DMS 273 (cell line): Measurements from ENCODE around the gene CFLAR.
"Not testable (repeated sequence)": the region's sequence is repeated elsewhere in the genome, so short reads cannot be mapped to it uniquely, and the experiment has no call there.

Source experiments
- DNase-seq: peaks from one replicate; lab custom pipeline; 2025; ENCODE audit not compliant: unreplicated experiment; lab: John Stamatoyannopoulos, UW

The CFLAR gene

DNA sequence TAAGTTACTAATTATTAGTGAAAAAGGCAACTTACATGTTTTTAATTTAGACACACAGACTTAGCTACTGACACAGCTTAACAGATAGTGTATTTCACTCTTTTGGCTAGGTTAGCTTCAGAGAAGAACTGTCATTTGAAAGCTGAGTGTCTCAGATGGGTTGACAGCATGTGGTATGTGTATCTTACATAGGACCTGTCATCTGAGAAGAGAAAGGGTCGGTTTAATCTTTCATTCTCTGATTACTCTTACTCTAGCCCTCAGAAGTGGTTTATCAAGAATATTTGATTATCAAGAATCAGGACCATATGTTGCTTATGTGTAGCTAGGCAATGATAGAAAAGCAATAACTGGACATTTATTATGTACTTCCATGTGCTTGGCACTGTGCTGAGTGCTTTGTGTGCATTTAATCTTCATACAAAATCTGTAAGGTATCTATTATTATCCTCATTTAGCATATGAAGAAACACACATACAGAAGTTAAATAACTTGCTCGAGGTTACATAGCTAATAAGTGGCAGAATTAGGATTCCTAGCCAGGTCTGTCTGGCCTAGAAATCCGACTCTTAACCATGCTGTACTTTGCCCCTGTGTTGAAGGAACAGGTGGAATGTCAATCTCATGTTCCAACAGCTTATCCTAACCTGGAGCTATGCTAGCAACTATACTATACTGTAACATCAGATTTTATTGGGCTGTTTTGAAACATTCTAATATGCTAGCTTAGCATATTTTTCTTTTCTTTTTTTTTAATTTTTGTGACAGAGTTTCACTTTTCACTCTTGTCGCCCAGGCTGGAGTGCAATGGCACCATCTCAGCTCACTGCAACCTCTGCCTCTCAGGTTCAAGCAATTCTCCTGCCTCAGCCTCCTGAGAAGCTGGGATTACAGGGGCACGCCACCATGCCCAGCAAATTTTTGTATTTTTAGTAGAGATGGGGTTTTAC lies 28.4 kb downstream of the CFLAR start:
- DNase-seq: peak; percentile 9

DNA sequence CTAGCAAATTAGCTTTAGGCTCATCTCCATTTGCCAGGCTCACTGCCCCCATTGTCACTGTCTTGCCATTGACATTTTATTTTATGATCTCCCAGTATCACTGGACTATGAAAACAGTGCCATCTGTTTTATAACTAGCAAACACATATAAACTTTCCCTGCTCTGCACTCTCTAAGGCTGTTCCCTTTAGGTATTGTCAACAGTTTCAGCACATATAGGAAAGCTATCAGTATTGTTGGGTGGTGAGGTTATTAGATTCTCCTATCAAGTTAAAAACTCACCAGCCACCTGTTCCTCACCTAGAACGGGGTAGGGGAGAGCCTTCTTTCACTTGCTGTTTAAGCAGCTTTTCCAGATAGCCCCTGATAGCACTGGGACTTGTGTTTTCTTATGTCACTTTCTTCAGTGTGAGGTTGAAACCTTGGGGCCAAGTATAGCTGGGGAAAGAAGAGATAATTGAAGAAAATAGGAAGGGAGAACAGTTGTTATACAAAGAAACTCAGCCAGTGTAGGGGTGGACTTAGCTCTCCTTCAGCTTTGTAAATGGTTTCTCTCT lies 32.5 kb downstream of the CFLAR start:
- DNase-seq: peak; percentile 27

DNA sequence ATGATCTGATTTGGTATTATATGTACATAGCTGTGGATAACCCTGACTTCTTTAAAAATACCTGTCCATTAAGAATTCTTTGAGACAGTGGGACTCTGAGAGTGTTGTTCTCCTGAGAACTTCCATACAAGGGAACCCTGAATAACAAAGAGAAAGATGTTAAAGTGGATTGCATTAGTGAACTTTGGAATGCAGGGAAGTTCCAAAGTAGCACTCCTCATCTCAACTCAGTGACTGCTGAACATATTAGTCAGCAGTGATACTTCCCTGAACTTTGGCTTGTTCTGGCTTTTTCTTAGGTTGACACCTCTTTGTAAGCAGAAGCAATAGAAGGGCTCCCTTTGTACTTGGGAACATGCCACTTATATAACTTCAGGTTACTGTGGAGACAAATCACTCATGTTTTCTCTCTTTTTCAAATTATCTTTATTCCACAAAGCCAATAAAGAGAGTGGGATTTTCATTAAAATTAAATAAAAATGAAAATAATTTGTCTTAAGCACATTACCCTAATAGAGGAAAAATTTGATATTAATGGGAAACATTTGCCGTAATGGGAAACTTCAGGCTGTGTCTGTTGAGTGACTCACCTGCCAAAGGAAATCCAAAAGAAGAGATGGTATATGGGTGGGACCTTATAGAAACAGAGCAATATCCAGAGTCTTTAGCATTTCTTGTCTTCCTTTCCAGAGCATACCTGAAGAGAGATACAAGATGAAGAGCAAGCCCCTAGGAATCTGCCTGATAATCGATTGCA lies 33.3 kb downstream of the CFLAR start:
- no peak for DNase-seq

DNA sequence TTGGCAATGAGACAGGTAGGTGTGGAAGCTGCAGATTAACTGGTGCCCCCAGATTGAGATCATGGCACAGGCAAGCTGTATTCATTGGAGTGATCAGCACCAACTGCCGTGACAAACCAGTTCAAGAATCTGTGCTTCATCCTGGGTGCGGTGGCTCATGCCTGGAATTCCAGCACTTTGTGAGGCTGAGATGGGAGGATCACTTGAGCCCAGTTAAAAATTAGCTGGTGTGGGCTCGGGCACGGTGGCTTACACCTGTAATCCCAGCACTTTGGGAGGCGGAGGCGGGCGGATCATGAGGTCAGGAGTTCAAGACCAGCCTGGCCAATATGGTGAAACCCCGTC lies 33.8 kb downstream of the CFLAR start:
- DNase-seq: not testable (repeated sequence)

DNA sequence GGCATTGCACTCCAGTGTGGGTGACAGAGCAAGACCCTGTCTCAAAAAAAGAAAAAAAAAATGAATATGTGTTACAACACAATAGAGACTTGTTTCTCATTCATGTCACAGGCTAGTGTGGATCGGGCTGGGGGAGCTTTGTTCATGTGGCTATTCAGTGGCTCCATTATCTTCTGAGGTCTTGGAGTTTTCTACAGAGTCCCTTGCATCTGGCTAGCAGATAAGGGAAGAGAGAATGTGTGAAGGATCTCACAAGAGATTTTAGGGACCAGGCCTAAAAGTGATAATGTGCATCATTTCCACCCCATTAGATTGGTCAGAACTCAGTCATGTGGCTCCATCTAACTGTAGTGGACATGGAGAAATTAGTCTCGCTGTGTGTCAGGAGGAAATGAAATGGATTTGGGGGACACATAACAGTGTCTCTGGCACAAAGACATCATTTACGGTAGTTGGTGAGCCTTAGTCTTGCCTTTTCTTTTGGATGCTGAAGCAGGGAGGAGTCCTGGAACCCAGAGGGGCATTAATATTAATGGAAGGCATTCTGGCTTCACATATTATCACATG lies 34.6 kb downstream of the CFLAR start:
- no peak for DNase-seq

DNA sequence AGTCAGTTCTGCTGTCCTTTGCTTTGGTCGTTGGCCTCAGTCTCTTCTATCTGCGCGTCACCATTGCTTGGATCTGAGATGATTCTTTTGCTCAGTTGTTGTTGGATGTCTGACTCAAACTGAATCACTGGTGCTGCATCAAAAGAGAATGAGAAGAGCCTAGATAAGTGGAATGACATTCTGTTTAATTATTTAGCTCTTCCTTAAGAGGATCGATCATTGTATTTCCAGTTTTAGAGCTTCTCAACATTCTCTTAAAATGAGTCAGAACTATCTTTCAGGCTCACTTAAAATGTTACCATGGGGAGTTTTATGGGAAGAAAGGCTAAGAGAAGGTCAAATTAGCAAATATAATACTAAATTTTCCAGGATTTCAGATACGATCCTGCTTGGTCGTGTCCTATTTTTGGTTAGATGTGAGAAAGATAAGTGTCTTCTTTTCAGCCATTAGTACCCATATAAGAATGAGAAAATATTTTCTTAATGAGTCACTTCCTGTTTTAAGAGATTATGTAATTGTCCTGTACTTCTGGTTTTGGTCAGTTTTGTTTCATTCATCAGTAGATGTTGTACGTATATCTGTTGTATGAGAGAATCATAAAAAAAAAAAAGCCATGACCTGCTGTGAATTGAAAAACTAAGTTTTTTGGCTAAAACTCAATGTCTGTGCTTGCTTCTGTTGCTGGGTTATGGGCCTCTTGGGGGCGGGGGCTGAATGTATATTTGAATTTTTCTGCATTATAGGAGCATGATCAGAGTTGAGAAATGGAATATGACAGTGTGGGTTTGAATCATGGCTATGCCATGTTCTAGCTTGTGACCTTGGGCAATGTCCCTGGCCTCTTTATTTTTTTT lies 35.4 kb downstream of the CFLAR start:
- no peak for DNase-seq

DNA sequence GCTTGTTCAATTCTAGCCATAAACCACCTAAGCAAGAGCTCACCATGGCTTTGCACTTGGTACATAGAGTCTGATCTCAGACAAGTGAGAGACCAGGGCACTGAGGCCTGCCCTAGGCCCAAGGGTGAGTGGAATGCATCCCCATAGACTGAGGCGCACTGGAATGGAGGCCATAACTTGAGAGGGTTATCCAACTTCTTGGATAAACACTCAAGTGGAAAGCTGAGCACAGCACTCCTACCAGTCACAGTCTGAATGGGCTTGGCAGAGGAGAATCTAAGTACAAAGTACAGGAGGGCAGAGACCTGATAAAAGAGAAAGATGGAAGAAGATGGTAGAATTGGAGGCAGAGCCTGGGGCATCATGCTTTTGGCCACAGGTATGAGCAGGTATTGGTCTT lies 36.6 kb downstream of the CFLAR start:
- no peak for DNase-seq

DNA sequence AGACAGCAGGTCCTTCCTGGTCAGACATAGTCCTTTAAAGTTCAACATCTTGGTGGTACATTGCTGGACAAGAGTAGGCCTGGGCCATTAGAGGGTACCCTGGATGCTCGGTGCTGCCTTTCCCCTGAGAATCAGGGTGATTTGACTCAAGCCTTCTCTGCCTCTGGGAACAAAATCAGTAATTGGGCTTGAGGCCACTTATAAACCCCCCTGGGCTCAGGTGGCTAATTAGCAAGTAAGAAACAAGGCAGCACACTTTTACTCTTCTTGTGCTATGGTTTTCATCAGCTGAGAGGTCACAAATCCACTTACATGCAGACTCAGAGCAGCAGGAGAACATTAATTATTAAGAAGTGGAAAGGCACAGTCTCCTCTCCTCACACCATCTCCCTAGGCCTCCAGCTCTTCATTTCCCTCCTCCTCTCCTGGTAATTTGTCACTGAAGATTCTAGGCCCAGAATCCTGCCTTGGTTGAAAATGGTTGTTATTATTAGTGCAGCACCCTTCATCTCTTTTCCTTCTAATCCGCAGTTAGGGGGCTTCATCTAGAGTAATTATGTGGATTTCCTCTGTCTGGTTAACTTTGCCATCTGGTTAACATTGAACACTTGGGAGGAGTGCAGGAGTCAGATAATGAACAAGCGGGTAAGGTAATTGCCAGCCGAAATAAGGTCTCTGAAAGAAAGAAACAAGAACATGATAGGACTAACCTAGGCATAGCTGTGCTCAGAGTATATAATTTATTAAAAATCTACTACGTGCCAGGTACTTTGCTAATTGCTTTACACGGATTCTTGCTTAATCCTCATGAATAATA lies 37.2 kb downstream of the CFLAR start:
- no peak for DNase-seq

DNA sequence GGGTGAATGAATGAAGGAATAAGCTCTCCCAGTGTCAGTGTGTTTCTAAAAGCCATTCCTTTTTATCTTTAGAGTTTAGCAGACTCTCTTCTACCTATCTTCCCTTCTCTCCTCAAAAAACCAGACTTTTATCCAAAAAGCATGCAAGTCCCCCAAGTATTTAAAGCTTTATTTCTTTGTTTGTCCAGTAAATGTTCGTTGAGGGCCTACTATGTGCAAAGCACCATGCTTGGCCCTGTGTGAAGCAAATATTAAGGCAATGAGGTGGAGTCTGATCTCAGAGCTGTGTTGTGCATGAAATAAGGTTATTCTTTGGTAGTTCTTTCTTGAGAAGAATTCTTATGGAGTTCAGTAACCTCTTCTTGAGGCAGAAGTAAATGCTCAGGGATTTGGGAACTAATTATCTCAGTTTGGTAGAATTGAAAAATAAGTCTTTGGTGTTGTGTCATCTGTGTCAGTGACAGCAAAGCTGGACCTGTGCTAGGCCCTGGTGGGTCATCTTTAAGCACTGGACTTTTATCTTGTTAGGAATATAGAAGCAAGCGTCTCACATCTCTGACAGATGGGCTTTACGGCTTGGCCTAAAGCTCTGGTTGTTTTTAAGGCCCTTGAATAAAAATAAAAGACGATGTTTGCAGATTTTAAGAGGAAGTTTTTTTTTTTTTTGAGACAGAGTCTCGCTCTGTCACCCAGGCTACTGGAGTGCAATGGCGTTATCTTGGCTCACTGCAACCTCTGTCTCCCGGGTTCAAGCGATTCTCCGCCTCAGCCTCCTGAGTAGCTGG lies 38.8 kb downstream of the CFLAR start:
- no peak for DNase-seq

DNA sequence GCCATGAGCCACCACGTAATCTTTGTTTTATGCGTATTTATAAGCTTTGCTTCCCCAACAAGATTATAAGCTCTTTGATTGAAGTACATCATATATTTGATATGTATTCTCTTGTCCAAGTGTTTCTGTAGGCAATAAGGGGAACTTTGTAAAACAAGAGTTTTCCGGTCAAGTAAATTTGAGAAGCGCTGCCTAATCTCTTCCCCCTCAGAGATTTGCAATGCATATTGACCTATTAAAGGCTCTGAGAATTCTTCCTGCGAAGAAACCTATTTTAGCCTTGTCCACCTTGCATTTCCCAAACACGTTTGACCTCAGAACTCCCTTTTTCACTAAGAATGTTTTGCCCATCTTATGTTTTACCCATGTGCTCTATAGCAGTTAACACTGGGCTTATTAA lies 40.1 kb downstream of the CFLAR start:
- DNase-seq: no peak

DNA sequence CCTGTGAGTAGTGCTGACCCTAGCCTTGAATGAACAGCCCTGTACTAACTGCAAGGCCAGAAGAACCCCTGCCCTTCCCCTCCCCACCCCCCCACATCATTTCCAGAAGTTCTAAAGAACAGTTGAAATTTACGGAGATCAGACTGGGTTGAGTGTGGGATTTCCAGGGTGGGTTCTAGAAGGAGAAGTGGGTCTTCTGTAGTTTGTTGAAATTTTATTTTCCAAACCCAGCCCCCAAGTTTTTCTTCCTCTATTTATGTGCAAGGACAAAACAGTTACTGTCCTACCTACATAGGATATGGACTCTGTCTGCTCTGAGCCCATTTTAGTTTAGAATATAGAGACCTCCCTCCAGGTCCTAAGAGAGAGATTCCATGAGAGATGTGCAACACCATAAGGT lies 40.7 kb downstream of the CFLAR start:
- DNase-seq: no peak

DNA sequence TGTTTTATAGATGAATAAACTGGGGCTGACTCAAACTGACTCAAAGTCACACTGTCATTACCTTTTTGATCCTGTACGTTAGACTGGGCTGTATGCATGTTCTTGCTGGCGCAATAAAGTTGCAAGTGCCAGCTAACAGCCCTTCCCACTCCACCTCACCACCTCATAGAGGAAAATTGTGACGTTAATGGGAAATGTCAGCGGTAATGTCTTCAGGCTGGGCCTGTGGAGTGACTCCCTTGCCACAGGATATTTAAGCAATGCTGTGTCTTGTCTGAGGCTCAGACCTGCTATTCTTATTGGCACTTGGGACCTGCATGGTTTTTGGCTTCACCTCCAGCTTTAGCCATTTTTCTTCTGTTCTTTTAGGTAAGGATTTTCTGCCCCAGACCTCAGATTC lies 41.7 kb downstream of the CFLAR start:
- no peak for DNase-seq

DNA sequence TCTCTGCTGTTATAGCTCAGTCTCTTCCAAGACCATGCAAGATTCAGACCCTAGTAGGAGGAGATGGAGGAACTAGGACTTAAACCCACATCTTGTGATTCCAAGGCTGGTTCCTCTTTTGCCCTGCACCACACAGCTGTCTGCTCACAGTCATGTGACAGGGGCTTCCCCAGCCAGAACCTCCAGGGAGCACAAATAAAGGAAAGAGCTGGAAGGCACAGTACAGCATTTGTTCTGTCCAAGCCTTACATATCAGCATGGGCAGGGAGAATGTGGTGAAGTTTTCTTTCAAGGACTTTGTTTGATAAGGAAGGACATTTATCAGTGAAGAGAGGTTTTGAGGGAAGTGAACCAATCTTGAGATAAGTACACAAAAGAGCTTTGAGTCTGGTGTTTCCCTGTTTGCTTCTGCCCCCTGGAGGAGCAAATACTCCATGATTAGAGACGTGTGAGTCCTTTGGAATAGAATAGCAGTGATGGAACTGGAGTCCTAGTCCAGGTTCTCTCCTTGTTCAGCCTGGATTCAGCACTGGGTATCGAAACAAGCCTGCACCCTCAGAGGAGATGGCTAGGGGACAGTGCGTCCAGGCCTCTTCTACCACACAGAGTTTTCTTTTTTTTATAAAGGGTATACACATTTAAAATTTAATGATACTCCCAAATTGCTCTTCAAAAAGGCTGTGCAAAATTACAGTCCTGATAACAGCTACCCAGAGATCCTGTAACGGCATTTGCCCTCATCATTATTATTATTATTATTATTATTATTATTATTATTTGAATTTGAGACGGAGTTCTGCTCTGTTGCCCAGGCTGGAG lies 42.4 kb downstream of the CFLAR start:
- DNase-seq: peak; percentile 86

DNA sequence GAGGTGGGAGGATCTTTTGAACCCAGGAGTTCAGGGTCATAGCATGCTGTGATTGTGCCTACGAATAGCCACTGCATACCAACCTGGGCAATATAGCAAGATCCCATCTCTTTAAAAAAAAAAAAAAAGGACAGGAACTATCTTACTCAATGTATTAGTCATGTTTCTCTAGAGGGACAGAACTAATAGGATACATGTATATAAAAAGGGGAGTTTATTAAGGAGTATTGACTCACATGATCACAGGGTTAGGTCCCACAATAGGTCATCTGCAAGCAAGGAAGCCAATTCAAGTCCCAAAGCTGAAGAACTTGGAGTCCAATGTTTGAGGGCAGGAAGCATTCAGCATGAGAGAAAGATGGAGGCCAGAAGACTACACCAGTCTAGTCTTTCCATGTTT lies 48.2 kb downstream of the CFLAR start:
- DNase-seq: no peak

DNA sequence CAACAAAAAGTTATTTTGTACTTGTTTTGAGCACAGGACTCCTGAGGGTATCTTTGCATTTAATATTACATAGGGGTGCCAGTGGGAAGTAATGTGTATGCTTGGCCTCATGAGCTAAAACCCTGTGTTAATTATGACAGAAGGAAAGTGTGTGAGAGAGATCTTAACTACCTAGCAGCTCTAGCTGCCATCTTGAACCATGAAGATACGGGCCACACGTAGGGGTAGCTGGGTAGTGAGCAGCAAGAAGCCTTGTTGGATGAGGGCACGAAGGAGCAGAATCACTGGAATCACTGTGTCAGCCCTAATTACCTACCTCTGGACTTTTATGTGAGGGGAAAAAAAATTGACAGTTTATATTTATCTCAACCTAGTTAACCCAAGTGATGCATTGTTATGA lies 51.6 kb downstream of the CFLAR start:
- DNase-seq: no peak

DNA sequence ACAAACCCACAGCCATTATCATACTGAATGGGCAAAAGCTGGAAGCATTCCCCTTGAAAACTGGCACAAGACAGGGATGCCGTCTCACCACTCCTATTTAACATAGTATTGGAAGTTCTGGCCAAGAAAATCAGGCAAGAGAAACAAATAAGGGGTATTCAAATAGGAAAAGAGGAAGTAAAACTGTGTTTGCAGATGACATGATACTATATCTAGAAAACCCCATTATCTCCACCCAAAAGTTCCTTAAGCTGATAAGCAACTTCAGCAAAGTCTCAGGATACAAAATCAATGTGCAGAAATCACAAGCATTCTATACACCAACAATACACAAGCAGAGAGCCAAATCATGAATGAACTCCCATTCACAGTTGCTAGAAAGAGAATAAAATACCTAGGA lies 52.5 kb downstream of the CFLAR start:
- DNase-seq: not testable (repeated sequence)

DNA sequence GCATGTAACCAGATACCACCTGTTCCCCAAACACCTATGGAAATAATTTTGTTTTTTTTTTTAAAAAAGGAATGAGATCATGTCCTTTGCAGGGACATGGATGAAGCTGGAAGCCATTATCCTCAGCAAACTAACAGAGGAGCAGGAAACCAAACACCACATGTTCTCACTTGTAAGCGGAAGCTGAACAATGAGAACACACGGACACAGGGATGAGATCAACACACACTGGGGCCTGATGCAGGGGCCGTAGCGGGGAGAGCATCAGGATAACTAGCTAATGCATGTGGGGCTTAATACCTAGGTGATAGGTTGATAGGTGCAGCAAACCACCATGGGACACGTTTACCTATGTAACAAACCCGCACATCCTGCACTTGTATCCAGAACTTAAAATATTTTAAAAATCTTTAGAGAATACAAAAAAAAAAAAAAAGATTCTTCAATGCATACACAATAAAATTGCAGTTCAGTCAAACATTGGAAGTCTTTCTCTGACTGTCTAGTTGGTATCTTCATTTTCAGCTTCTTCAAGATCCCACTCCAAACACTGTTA lies 55.4 kb downstream of the CFLAR start:
- no peak for DNase-seq

DNA sequence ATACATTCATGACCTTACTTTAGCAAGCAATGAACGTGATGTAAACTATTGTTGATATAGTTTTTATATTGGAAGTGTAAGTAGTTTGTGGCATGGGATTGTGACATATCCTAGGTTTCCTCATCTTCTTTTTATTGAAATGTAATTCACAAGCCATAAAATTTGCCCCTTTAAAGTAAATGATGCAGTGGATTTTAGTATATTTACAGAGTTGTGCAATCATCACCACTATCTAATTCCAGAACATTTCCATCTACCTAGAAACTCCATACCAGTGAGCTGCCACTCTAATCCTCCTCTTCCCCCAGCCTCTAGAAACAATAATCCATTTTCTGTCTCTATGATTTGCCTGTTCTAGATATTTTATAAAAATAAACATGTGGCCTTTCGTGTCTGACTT lies 56.3 kb downstream of the CFLAR start:
- DNase-seq: no peak
